Measurements from ENCODE around the gene MUC22. TPM values are rescaled to one million over a fixed set of nuclear protein-coding genes. Genes with fewer than 3 reads are reported as not detected.
"Not testable (repeated sequence)": the region's sequence is repeated elsewhere in the genome, so short reads cannot be mapped to it uniquely, and the experiment has no call there.

Gene MUC22
- total RNA-seq, 4 donors from 2014 or later = 0.05 to 0.36 (median 0.18) TPM

- Histone ChIP-seq H3K4me3 (peak overlapping the region in 2 of 4 donors; percentile 18 to 25), H3K36me3 (no peaks in the 10 kb centered on the region), H3K27me3 (no peaks in the 10 kb centered on the region), H3K27ac (peak overlapping the region; percentile 64 to 79 (median 74)), H3K4me1 (peaks cover 7 to 14% of the 10 kb centered on the region in 2 donors), H3K9me3 (no peaks in the 10 kb centered on the region)
- DNase-seq (peak in 1 of 2 donors; percentile 31), ATAC-seq (peak; percentile 83 to 92)
- TF ChIP-seq POLR2A (IDR thresholded peaks at IDR 0.05) (peak in 1 of 2 donors; percentile 34), CTCF (IDR thresholded peaks at IDR 0.05 in 4 of 5, conservative IDR thresholded peaks at IDR 0.05 in 1 of 5) (no peak)
- in situ Hi-C loops (cut with MboI; ENCODE audit: low sequenced_read_pairs in 4 of 4) (no loop called here), intact Hi-C loops (cut with DNase I; ENCODE audit: low total_unique reads) (no loop called here)
These were observed 11.5 kb upstream of the MUC22 start for GRCh38 chr6:30998785-30999184.

GRCh38 chr6:31000067-31000860 lies 10.0 kb upstream of the MUC22 start:
- DNase-seq; H3K9me3 ChIP-seq; H3K4me3 ChIP-seq; H3K27me3 ChIP-seq; H3K36me3 ChIP-seq; ATAC-seq; intact Hi-C loops (cut with DNase I; ENCODE audit: low total_unique reads); H3K27ac ChIP-seq; in situ Hi-C loops (cut with MboI; ENCODE audit: low sequenced_read_pairs in 4 of 4): not testable (repeated sequence)
- peaks cover 11 to 28% of the 10 kb centered on the region in 2 donors for H3K4me1 ChIP-seq

GRCh38 chr6:31001281-31001888 lies 8.9 kb upstream of the MUC22 start:
- no peak overlapping the region for H3K4me3 ChIP-seq
- TF ChIP-seq CTCF (IDR thresholded peaks at IDR 0.05 in 4 of 5, conservative IDR thresholded peaks at IDR 0.05 in 1 of 5) = no peak
- TF ChIP-seq POLR2A (IDR thresholded peaks at IDR 0.05) = no peak
- intact Hi-C loops (cut with DNase I; ENCODE audit: low total_unique reads) = no loop called here
- no peak for DNase-seq
- H3K27ac ChIP-seq = no peak overlapping the region
- ATAC-seq = no peak
- H3K9me3 ChIP-seq = no peaks in the 10 kb centered on the region
- H3K36me3 ChIP-seq = no peaks in the 10 kb centered on the region
- in situ Hi-C loops (cut with MboI; ENCODE audit: low sequenced_read_pairs in 4 of 4) = no loop called here
- peaks cover 13 to 37% of the 10 kb centered on the region in 2 donors for H3K4me1 ChIP-seq
- H3K27me3 ChIP-seq = no peaks in the 10 kb centered on the region

GRCh38 chr6:31002471-31002870 lies 7.8 kb upstream of the MUC22 start:
- H3K9me3 ChIP-seq = no peaks in the 10 kb centered on the region
- TF ChIP-seq POLR2A (IDR thresholded peaks at IDR 0.05) (no peak), CTCF (IDR thresholded peaks at IDR 0.05 in 4 of 5, conservative IDR thresholded peaks at IDR 0.05 in 1 of 5) (no peak)
- ATAC-seq (no peak), DNase-seq (no peak)
- H3K36me3 ChIP-seq = no peaks in the 10 kb centered on the region
- no peak overlapping the region for H3K4me3 ChIP-seq
- no peaks in the 10 kb centered on the region for H3K27me3 ChIP-seq
- intact Hi-C loops (cut with DNase I; ENCODE audit: low total_unique reads) (no loop called here), in situ Hi-C loops (cut with MboI; ENCODE audit: low sequenced_read_pairs in 4 of 4) (no loop called here)
- no peak overlapping the region for H3K27ac ChIP-seq
- peaks cover 13 to 47% of the 10 kb centered on the region in 2 donors for H3K4me1 ChIP-seq

- peaks cover 6 to 41% of the 10 kb centered on the region in 2 donors for H3K4me1 ChIP-seq
- H3K9me3 ChIP-seq = no peaks in the 10 kb centered on the region
- intact Hi-C loops (cut with DNase I; ENCODE audit: low total_unique reads) = loop anchor here (2.0 kb wide), 1 partner anchor 78 kb away; no protein-coding TSS in a partner anchor
- ATAC-seq (peak in 1 of 2 donors; percentile 1), DNase-seq (no peak)
- TF ChIP-seq CTCF (IDR thresholded peaks at IDR 0.05 in 4 of 5, conservative IDR thresholded peaks at IDR 0.05 in 1 of 5) = no peak
- no peak for TF ChIP-seq POLR2A (IDR thresholded peaks at IDR 0.05)
- peak overlapping the region; percentile 76 to 91 (median 81) for H3K27ac ChIP-seq
- no peaks in the 10 kb centered on the region for H3K27me3 ChIP-seq
- no peak overlapping the region for H3K4me3 ChIP-seq
- in situ Hi-C loops (cut with MboI; ENCODE audit: low sequenced_read_pairs in 4 of 4) = no loop called here
- no peaks in the 10 kb centered on the region for H3K36me3 ChIP-seq
These were observed 5.5 kb upstream of the MUC22 start for GRCh38 chr6:31004794-31005193.

All from gastrocnemius medialis (tissue), 4 donors.